ENCODE measurements around the gene CCDC136.

CCDC136 gene

GRCh38 chr7:128810997-128811396, 19.2 kb downstream of the CCDC136 start:
- TF ChIP-seq USF1 (IDR thresholded peaks at IDR 0.05), result no peak
- no peak for TF ChIP-seq CREB1 (IDR thresholded peaks at IDR 0.05; ENCODE audit: low read depth)
- TF ChIP-seq RAD21 (IDR thresholded peaks at IDR 0.05; ENCODE audit: low read depth), result no peak
- TF ChIP-seq EP300 (IDR thresholded peaks at IDR 0.05; ENCODE audit: borderline replicate concordance), result no peak
- no peak for TF ChIP-seq TEAD4 (IDR thresholded peaks at IDR 0.05)
- TF ChIP-seq REST (IDR thresholded peaks at IDR 0.05; ENCODE audit: low read depth), result no peak
- no peak for TF ChIP-seq TCF12 (IDR thresholded peaks at IDR 0.05; ENCODE audit: low read depth)
- no peak for TF ChIP-seq CEBPB (IDR thresholded peaks at IDR 0.05)
- TF ChIP-seq NFIC (IDR thresholded peaks at IDR 0.05), result no peak
- no peak for TF ChIP-seq EGR1 (IDR thresholded peaks at IDR 0.05)

DNA sequence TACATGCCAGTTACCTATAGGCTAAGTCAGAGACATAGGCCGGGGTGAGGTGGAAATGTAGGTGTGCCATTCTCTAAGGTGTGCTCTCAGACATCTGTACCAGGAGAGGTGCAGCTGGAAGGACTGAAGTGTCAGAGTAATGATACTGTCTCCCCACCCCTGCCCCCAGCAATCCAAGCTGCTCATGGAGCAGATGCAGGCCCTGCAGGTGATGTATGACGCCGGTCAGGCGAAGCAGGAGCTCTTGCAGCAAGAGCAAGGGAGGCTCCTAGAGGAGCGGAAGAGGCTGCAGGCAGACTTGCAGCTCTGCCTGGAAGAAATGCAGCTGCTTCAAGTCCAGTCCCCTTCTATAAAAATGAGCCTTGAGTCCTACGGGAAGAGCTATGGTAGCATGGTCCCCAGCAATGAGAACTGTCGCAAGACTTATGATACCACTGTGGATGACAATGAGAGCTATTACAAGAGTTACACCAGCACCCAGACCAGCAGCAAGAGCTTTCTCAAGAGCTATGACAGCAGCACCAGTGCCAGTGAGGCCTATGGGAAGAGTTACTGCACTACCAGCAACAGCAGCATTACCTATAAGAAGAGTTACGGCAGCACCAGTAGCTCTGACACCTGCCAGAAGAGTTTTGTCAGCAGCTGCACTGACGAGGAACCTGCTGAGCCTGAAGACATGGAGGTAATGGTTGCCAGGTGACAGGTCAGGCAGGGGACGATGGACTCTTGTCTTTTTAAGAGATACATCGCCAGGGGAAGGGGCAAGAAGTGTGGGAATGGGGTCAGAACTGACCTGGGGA, 20.1 kb downstream of the CCDC136 start:
- no peak for TF ChIP-seq CEBPB (IDR thresholded peaks at IDR 0.05)
- TF ChIP-seq TCF12 (IDR thresholded peaks at IDR 0.05; ENCODE audit: low read depth), result no peak
- no peak for TF ChIP-seq REST (IDR thresholded peaks at IDR 0.05; ENCODE audit: low read depth)
- TF ChIP-seq TEAD4 (IDR thresholded peaks at IDR 0.05), result no peak
- TF ChIP-seq NFIC (IDR thresholded peaks at IDR 0.05), result no peak
- TF ChIP-seq TAF1 (IDR thresholded peaks at IDR 0.05; ENCODE audit: low read depth), result no peak

- peak; percentile 46; the same call in 1 of the 2 replicates for TF ChIP-seq CEBPB (IDR thresholded peaks at IDR 0.05)
- TF ChIP-seq FOXM1 (IDR thresholded peaks at IDR 0.05; ENCODE audit: borderline replicate concordance, low read depth), result no peak
Measured at GRCh38 chr7:128812514-128813168, 20.9 kb downstream of the CCDC136 start.

GRCh38 chr7:128814499-128814898, 22.7 kb downstream of the CCDC136 start:
- TF ChIP-seq REST (IDR thresholded peaks at IDR 0.05; ENCODE audit: low read depth), result no peak
- TF ChIP-seq TEAD4 (IDR thresholded peaks at IDR 0.05), result no peak
- no peak for TF ChIP-seq CREB1 (IDR thresholded peaks at IDR 0.05; ENCODE audit: low read depth)
- TF ChIP-seq ZBTB7A (IDR thresholded peaks at IDR 0.05; ENCODE audit: low read depth), result no peak
- no peak for TF ChIP-seq USF1 (IDR thresholded peaks at IDR 0.05)

GRCh38 chr7:128815289-128815942, 23.6 kb downstream of the CCDC136 start:
- TF ChIP-seq YY1 (IDR thresholded peaks at IDR 0.05; ENCODE audit: low read depth) (no peak), TEAD4 (IDR thresholded peaks at IDR 0.05) (no peak), REST (IDR thresholded peaks at IDR 0.05; ENCODE audit: low read depth) (no peak), FOXM1 (IDR thresholded peaks at IDR 0.05; ENCODE audit: borderline replicate concordance, low read depth) (no peak)
